ENCODE results near the gene PDHX.
"Not testable (repeated sequence)": the region's sequence is repeated elsewhere in the genome, so short reads cannot be mapped to it uniquely, and the experiment has no call there.

PDHX gene

DNA sequence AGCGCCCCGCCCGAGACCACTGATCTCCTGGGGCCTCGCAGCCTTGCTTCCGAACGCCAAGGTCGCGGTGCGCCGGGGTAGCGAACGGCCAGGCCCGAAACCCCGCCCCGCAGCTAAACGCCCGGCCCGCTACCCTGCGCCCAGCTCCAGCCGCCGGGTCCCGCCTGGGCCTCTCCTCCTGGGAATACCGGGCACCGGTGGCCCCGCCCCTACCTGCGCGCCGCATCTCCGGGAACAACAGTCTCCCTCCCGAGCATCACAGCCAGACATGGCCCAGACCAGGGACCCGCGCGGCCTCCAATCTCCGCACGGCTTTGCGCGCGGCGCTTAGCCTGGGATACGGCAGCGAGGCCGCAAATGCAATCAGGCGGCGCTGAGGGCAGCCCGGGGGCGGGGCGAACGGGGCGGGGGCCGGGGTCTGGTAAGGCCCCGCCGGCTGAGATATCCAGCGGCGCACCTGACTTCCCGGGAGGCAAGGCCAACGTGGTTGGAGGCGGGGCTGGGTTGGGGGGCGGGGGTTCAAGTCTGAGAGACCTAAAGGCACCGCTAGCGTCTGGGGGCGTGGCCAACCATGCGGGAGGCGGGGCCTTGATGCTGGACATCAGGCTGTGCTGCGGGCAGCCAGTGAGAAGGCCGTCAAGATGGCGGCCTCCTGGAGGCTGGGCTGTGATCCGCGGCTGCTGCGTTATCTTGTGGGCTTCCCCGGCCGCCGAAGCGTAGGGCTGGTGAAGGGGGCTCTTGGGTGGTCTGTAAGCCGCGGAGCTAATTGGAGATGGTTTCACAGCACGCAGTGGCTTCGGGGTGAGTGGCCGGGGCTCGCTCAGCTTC lies at the start of gene PDHX, which contains the start of gene APIP:
PDHX (plus strand) TSS at position 604 of the 828 bp plus-strand sequence; CDS start at position 642, 38 bp downstream.
APIP (minus strand) TSS at position 365 of the 828 bp plus-strand sequence; CDS start at position 270, 95 bp downstream.
- peak; percentile 78 for DNase-seq

DNA sequence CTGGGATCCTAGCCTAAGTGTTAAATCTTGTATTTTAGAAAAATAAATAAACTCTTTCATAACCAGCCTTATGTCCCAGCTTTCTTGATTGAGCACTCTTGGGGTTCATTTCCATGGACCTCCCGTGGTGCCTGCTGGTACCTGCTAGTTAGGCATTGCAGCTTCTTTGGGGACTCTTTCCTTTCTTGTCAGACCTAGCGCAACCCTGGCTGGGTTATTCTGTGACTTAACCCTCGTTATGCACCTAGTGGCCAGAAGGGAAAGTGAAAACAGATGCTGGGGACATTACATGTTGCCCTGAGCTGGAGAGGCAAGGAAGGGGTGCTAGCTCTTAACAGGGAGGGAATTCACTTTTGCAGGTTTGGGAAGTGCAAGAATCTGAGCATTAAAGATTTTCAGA lies 47.0 kb upstream of the PDHX start:
- no peak for DNase-seq

DNA sequence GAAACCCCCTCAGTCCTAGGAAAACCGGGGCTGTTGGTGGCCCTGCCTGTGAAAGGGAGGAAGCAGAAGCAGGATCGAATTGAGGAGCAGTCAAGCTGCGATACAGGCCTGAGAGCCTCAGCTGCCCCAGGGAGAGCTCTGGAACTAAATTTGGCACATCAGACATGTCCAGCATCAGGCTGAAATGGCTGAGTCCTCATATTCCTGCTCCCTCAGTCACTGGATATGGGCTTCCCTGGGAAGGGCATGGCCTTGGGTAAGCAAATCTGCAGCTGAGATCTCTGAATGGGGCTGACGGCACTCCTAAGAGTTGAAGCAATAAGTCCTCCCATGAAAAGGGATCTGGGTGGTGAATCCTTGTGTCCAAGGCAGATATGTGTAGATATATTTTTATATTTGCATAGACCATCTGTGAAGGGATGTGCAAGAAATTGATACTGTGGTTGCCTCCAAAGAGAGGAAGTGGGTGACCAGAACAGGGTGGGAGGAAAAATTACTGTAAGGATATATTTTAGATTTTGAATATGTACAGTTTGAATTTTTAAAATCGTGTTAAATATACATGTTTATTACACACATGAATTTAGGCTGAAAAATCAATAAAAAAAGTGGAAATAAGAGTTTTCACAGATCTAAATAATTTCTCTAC lies 45.7 kb upstream of the PDHX start:
- no peak for DNase-seq

DNA sequence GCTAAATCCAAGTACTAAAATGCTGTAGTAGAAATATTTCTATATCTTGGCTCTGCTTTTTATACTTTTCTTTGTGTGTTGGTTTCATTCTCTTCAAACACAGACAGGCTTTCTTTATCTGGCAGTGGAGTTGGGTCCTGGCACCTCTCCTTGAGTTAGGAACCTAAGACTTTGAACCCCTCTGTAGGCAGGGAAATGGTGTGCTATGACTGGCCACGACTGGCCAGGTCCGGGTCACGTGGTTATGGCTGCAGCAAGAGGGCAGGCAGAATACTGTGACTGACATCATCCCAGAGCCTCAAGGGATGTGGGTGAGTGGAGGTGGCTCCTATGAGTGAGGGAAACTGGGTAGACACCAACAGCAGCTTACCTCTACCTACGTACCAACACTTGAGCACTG lies 42.2 kb upstream of the PDHX start:
- no peak for DNase-seq

DNA sequence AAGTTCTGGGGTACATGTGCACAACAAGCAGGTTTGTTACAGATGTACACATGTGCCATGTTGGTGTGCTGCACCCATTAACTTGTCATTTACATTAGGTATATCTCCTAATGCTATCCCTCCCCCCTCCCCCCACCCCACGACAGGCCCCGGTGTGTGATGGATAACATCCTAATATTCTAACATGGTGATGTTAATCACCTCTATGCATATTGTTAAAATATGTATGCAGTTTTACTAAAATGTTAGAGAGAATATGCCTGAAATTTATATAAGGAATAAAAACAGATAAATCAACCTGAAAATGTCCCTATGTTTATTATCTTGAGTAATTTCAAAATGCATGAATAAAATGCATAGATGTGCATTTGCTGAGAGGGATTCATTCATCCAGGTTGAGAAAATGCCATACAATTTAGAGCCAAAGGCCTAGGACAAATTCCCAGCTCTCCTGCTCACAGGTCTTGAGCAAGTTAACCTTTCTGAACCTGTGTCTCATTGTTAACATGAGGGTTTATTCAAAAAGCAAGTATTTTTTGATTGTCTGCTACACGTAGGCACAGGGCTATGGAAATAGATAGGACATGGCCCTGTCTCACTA lies 38.9 kb upstream of the PDHX start:
- no peak for DNase-seq

DNA sequence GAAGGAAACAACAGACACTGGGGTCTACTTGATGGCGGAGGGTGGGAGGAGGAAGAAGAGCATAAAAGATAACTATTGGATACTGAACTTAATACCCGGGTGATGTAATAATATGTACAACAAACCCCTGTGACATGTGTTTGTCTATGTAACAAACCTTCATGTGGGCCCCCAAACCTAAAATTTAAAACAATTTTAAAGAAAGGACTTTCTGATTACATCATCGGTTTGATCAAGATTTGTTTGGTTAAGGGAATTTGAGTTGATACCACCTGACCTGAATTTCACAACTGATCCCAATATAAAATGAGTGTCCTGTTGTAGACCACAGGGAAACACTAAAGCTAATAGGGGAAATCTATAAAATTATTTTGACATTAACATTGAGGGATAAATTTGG lies 34.5 kb upstream of the PDHX start:
- DNase-seq: no peak

DNA sequence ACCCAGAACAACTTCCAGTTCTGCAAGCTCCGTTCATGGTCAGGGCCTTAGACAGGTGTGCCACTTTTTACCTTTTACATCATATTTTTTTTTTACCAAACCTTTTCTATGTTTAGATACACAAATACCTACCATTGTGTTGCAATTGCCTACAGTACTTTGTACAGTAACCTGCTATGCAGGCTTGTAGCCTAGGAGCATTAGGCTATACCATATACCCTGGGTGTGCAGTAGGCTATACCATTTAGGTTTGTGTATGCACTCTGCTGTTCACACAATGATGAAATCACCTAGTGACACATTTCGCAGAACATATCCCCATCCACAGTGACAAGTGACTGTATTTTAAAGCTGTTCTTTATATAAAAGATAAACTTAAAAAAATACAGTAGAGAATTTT lies 29.8 kb upstream of the PDHX start:
- no peak for DNase-seq

DNA sequence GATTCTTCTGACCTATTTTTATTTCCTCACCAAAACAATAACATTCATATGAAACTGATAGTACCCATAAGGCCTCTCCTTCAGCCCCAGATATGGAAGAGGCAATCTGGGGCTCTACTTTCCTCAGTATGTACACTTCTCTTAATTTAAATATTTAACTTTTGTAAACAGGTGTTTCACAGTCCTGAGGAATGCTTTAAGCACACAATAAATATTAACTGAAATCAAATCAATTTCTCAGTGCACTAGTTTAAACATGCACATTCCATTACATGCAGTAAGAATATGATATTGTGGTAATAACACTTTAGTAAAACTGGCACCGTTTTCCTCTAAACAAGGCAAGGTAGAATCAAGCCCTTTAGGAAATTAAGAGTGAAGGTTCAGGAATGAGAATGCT lies 29.2 kb upstream of the PDHX start:
- DNase-seq: no peak

DNA sequence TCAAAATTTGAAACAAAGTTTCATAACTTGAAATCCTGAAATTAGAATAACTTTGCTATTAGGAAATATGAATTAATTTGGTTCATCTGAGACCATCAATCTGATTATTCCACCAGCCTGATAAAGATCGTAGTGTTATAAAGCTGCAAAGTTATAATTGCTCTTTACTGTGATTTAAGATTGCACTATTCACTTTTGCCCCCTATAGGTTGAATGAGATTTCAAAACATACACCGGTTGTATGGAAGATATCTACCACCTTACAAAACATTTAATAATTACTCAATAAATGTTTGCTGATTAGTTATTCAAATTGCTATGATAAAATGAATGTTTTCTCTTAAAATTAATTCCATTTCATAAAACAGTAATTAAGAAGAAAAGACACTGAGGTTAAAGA lies 26.3 kb upstream of the PDHX start:
- DNase-seq: no peak

DNA sequence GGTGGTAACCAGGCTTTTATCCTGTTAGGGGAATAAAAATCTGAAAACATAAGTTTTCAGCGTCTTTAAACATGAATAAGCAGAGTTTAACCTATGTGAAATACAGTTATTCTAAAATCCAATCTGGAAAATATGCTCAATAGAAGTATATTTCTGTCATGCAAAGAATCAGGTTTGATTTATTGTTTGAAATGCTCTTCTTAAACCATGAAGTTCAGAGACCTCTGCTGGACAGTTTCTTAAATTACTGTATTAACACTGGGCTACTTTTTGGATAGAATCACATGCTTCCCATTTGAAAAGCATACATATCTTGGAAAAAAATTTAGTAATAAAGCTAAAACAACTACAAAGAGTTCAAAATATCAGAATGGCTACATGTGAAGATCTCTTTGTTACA lies 25.6 kb upstream of the PDHX start:
- no peak for DNase-seq

DNA sequence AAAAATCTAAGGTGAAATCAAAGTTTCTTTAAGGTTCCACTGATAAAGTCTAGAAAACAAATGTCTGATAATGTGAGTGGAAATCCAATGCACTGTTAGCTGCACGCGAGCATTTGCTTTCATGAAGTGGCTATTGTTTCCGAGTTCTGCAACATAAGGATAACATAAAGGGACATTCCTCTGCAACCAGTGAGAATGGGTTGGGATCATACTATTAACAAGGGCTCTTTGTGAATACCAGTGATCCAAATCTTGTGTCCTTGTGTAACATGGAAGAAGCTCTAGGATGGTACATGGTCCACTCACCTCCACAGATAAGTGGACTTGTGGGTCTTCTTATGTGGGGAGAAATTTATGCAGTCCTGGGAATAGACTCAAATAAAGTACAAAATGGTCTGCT lies 24.8 kb upstream of the PDHX start:
- no peak for DNase-seq

DNA sequence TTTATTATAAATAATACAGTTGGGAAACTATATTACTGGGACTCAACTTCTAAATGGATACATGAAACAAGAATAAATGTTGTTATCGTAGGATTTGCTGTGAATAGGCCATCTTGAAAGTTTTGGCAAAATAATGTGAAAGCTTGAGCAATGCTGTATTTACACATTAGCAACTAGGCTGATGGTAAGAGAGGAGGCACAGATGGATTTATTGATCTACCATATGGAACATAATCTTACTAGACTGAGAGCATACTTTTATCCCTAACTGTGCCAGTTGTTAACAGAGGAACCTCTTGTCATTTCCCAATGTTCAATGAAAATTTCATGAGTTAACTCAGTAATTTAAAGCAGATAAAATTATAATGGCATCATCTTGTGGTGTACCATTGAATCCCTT lies 23.0 kb upstream of the PDHX start:
- DNase-seq: no peak

DNA sequence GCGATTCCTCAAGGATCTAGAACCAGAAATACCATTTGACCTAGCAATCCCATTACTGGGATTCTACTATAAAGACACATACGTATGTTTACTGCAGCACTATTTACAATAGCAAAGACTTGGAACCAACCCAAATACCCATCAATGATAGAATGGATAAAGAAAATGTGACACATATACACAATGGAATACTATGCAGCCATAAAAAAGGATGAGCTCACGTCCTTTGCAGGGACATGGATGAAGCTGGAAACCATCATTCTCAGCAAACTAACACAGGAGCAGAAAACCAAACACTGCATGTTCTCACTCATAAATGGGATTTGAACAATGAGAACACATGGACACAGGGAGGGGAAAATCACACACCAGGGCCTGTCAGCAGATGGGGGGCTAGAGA lies 20.2 kb upstream of the PDHX start:
- not testable (repeated sequence) for DNase-seq

DNA sequence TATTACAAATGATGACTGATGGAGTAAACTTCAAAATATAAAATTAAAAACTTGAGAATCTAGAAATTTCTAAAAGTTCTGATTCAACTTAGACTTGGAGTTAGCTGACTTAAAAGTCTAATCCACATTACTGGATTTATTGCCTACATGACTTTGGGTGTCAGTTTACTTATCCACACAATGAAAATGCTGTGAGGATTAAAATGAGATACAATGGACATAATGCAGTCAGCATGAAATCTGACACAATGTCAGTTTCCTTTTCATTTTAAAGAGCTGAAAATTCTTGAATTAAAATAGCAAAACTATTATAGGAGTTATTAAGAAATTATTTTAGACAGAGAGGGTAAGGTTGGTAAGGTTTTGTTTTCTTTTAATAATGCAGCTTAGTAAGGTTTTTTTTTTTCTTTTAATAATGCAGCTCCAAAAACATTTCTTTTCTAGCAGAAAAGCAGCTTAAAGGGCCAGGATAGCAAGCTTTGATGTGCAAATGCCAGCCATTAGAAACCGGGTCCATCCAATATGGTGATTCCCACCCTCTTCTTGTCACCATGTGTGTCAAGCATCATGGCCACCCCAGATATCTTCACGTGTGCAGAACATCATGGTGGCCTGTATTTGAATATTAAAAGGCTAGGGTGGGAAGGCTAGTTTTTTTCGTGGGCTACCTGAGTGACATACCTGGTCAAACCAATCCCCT lies 19.1 kb upstream of the PDHX start:
- no peak for DNase-seq

DNA sequence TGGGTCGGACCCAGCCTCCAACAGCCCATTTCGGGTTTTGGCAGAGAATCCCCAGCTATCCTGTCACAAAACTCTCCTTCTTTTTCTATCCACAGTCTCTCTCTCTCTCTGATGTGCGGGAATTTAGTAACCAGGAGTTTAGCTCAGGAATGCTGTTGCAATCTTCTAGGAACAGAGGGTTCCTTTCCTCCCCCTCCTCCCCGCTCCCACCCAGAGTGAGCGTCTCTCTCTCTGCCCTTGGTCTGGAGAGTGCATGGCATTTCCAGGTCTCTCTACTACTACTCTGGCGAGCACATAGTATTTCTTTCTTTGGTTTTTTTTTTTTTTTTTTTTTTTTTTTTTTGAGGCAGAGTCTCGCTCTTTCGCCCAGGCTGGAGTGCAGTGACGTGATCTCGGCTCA lies 17.9 kb upstream of the PDHX start:
- no peak for DNase-seq

DNA sequence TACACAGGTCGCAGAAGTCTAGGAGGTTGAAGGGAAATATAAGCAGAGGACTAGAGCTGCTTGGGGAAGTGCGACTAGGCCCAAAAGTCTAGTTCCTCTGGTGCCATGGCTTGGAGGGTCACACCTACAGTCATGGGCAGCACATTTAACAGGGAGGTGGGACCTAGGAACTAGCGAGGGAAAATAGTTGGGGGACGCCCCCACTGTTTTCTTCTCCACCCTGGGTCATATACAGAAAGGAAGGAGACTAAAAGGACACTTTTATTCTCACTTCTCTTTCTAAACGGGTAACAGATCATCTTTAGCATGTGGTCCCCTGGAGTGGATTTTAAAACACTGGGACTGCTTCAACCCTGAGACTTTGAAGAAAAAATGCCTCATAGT lies 16.8 kb upstream of the PDHX start:
- DNase-seq: no peak

DNA sequence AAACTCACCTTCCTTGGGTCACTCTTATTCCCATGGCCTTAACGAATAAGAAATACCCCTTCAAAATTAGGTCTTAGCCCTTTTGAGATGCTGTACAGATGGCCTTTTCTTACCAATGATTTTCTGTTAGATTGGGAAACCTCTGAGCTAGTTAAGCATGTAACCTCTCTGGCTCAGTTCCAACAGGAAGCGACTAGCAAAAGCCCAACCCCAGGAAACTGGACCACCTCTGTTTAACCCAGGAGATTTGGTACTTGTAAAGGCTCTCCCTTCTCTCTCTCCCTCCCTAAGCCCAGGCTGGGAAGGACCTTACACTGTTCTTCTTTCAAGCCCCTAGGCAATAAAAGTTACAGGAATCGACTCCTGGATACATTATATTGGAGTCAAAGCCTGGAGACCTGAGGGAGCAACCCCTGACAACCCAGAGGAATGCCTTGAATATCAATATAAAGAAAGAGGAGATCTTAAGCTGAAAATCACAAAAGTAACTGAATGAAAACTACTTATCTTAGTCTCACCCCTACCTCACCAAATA lies 11.9 kb upstream of the PDHX start:
- no peak for DNase-seq

DNA sequence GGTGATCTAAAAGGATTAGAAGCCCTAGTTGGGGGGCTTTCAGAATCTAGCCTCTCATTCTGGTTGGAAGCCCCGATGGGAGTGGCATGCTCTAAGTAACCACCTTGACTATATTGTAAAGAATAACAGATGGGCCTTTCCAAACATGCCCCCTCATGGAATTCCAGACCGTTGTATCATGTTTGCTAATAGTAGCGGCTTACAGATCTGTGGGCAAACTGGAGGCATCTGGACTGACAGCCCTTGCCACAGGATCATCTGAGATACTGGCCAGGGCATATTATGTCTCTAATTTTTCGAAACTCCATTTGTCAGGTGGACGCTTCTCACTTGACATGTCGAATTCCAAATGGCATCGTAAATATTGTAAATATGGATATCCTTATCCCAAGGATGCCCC lies 10.8 kb upstream of the PDHX start:
- no peak for DNase-seq

DNA sequence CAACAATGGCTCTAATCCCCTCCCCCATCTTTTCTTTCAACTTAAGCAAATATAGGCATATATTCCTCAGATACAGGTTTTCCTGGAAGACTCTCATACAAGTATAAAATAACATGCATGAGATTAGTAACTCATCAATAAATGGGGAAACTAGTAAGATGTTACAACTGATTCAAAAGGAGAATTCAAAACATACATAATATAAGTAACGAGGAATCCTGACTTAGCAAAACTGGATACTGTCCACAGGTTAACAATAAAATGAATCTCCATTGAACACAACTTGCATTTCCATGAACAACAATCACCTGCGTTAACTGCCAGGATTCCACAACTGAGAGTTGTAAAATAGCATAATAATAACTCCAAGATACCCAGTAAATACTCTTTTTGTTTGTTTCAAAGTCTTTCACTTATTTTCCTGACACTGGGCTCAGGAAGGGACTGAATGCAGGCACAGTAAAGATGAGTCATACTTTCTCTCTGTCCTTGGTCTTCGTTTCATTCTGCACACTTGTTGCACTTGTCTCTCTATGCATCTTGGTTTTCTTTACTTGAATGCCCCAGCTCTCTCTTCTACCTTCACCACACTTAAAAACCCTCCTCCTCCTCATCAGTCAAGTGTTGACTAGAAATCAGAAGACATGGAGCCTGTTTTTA lies 8.4 kb upstream of the PDHX start:
- no peak for DNase-seq

DNA sequence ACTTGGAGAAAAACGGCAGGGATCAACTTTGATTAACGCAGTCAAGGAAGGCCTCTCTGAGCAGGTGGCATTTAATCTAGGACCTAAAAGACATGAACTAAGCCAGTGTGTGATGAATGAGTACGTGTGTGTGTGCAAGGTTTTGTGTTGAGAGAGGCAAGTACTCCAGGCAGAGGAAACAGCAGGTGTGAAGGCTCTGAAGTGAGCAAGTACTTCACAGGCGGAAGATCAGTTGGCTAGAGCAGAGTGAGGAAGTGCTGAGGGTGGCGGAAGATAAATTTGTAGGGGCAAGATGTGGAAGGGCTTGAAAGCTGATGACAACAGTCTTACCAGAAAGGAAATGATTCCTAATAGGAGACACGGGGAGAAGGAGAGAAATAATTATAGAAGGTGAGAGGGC lies 7.0 kb upstream of the PDHX start:
- no peak for DNase-seq

DNA sequence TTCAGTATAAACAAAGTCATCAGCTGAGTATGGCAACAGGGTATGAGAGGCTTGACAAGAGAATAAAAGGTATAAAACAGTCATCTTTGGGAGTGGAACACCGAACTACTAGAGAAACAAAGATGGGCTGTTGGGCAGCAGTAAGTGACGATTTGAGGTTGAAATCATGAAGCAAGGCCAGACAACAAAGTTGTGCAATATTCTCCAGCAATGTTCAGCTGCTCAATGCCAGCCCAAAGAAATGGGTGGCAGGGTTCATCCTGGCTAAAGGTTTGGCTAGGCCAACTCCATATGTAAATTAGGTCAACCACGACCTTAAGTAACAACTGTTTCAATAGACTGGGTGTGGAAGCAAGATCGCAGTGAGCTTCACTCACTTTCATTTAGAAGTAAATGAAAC lies 6.5 kb upstream of the PDHX start:
- DNase-seq: no peak

DNA sequence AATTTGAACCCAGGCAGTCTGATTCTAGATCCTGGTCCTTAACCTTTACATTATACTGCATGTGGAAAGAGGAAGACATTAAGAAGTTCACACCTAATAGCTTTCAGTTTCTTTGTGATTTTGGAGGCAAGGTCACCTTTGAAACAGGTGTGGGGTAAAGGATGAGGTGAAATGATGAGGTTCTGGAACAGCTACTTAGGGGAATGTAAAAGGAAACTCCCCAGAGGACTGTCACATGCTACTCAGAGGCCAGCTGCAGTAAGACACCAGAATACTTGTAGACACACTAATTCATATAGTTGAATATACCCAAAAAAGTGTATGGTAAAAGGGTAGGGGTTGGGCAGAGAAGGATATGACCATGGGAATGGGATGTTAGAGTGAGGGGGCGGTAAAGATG lies 5.6 kb upstream of the PDHX start:
- no peak for DNase-seq

DNA sequence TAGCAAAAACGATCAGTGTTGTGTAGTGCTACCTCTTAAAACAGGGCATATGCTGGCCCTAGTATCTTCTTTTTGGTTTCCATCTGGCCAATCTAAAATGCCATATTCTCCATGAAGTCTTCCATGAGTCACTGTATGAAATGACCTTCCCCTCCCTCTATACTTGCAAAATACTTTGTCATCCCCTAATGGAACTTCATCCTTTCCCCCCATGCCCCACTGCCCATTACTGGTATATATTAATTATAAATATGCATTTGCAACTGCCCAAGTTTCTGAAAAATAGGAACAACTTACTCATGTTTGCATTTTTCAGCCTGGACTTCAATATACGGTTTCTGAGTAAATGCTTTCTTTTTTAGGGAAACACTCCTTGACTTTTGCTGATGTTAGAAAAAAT lies 4.7 kb upstream of the PDHX start:
- DNase-seq: no peak
